G401 (cell line): ENCODE results near the gene CD1B. TPM values are rescaled to one million over a fixed set of nuclear protein-coding genes. Genes with fewer than 3 reads are reported as not detected.
"Not testable (repeated sequence)": the region's sequence is repeated elsewhere in the genome, so short reads cannot be mapped to it uniquely, and the experiment has no call there.

Source experiments
- DNase-seq: peaks from one replicate; pipeline ENCODE4 v3.0.0-alpha.2; 2015; ENCODE audit warnings: low spot score
- in situ Hi-C: cut with HindIII; loops from 2 replicates; pipeline ENCODE4 v1.10.0; 2016; ENCODE audit warnings: low sequenced_read_pairs, mixed read lengths
- total RNA-seq: library from RNA; depleted of rRNA; stranded (reverse); fragments of >200 nt; shearing (Covaris generic); gene quantifications from 2 replicates; pipeline ENCODE4 v1.2.3, GENCODE V29; 2014; rRNA removed

CD1B gene
- not detected in 2 replicates for total RNA-seq

DNA sequence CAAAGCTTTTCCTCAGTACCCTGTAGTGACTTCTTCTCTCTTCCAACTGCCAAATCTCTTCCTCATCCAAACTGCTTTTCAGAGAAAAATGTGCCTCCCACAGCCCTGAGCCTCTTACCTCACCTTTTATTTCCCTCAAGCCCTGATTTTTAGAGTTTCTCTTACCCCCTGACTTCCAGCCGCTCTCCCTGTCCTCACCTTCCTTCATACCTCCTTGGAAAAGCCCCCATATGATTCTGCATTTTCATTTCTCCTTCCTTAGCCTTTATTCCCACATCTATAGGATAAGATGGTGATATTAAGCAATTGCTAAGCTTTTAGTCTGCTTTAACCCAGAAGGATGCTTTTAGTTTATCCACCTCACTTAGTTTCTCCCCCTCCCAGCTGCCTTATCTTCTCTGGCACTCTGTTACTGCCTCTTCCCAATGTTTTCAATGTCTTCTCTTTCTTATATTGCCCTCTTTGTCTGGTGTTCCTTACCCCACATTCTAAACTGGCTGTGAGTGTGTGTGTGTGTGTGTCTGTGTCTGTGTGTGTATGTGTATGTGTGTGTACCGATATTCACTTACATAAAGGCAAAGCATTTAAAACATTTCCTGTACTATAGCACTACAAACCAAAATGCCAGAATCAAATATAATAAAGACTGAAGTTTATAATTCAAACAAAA, at the start of gene CD1B:
TSS of gene CD1B (minus strand) at position 51 of the 670 bp plus-strand sequence. CDS start 108 bp downstream, outside the sequence.
- in situ Hi-C loops: no loop called here

DNA sequence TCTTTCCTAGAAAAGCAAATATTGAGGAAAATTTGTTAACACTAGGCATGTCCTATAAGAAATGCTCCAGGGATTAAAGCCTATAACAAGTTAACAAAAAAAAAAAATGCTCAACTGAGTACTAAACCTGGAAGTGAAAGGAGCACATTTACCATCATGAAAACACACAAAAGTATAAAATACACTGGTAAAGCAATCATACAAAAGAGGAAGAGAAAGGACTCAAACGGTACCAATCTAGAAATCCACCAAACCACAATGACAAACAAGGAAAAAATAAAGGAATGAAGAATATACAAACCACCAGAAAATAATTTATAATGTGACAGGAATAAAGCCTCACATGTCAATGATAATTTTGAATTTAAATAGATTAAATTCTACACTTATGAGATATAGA, 43.5 kb upstream of the CD1B start:
- no peak for DNase-seq
- in situ Hi-C loops: no loop called here

More for the DNA sequence above, at the start of gene CD1B:
- no peak for DNase-seq

DNA sequence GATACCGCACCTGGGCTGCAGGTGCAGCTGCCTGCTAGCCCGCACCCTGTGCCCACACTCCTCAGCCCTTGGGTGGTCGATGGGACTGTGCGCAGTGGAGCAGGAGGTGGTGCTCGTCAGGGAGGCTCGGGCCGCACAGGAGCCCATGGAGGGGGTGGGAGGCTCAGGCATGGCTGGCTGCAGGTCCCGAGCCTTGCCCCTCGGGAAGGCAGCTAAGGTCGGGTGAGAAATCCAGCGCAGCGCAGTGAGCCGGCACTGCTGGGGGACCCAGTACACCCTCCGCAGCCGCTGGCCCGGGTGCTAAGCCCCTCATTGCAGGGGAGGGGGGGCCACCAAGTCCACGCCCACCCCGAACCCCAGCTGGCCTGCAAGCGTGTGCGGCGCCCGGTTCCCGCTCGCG, 42.8 kb upstream of the CD1B start:
- in situ Hi-C loops: not testable (repeated sequence)

DNA sequence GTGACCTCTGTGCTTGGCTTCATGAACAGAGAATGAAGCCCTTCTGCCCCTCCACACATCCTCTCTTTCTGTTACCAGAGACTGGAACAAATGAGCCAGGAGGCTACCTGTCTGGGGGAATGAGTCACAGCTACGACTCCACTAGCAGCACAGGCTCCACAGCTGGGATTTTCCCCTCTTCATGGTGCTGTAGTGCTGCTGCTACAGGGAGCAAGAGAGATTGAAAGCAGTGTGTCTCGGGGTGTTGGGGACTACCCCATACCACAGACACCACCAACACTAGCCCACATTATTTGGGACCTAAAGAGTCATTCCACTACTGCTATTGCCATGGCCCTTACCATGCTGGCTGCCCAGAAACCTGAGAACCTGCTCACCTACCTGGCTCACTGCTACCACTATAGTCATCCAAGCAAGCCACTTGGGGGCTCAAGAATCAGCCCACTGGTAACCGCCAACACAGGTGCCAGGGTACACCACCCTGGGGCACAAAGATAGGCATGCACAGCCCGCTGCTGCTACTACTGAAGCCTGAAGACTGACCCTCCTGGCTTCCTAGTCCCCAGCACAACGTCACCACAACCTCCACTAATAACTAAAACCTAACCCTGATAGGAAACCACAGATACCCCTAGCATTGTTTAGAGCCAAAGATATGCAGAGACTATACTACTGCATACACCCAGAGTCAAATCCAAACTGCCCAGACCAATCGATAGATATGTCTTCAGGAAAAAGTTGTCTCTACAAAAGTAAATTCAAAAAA, 40.0 kb upstream of the CD1B start:
- no peak for DNase-seq
- in situ Hi-C loops: no loop called here

More for the DNA sequence above, 42.8 kb upstream of the CD1B start:
- DNase-seq: not testable (repeated sequence)

GRCh38 chr1:158366783-158367182, 35.5 kb upstream of the CD1B start:
- DNase-seq: no peak
- in situ Hi-C loops: no loop called here

- DNase-seq: no peak
- in situ Hi-C loops: no loop called here
Observed at GRCh38 chr1:158362941-158363340, 31.6 kb upstream of the CD1B start.

DNA sequence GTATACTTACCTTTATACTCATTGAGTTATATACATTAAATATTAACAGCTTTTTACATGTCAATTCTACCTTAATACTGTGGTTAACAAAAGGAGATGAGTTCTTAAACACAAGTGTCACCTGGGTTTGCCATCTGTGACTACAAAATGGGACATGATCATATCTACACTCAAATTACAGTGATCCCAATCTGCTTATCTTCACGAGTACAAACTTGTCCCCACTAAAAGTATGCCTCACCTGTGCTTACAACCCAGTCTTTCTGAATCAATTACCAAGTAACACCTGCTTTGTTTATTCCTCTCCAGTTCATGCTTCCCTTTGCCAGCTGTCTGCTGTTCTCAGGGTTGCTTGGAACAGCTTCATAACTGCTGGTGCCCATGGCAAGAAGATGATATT, 31.2 kb upstream of the CD1B start:
- DNase-seq: no peak
- in situ Hi-C loops: no loop called here

GRCh38 chr1:158357441-158357840, 26.1 kb upstream of the CD1B start:
- no peak for DNase-seq
- in situ Hi-C loops: no loop called here

DNA sequence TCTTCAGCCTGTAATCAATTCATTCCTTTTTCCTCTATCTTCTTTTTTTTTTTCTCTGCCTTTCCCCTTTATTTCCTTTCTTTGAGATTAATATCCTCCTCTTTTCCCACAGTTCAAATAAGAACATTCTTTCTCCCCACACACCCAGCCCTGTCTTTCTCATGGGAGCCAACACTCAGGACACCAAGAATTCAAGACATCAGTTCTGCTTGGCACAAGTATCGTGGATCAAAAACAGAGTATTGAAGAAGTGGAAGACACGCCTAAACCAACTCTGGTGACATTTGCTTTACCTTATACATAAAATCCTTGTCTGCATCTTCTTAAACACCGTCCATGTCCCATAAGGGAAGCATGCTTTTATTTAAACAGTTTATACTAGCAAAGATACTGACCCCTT, 25.3 kb upstream of the CD1B start:
- DNase-seq: no peak
- in situ Hi-C loops: no loop called here

DNA sequence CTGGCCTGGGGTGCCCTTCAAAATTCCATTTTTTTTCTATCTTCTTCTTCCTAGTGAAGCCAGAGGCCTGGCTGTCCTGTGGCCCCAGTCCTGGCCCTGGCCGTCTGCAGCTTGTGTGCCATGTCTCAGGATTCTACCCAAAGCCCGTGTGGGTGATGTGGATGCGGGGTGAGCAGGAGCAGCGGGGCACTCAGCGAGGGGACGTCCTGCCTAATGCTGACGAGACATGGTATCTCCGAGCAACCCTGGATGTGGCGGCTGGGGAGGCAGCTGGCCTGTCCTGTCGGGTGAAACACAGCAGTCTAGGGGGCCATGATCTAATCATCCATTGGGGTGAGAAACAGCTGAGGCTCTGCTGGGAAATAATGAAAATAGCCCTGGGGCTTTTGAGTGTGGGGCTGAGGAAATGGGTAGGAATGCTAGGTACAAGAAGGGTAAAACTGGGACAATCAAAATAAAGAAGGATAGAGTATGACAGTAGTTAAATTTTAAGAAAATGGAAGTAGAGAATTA, 24.5 kb upstream of the CD1B start:
- DNase-seq: no peak
- in situ Hi-C loops: no loop called here

DNA sequence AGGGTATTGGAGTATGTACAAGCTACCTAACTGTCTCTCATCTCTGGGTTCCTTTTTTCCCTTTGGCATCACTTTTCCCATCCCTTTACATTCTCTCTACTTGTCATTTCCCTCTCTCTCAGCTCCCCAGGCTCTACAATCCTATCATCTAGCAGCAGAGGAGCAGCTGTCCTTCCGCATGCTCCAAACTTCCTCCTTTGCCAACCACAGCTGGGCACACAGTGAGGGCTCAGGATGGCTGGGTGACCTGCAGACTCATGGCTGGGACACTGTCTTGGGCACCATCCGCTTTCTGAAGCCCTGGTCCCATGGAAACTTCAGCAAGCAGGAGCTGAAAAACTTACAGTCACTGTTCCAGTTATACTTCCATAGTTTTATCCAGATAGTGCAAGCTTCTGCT, 22.9 kb upstream of the CD1B start:
- DNase-seq: no peak
- in situ Hi-C loops: no loop called here

DNA sequence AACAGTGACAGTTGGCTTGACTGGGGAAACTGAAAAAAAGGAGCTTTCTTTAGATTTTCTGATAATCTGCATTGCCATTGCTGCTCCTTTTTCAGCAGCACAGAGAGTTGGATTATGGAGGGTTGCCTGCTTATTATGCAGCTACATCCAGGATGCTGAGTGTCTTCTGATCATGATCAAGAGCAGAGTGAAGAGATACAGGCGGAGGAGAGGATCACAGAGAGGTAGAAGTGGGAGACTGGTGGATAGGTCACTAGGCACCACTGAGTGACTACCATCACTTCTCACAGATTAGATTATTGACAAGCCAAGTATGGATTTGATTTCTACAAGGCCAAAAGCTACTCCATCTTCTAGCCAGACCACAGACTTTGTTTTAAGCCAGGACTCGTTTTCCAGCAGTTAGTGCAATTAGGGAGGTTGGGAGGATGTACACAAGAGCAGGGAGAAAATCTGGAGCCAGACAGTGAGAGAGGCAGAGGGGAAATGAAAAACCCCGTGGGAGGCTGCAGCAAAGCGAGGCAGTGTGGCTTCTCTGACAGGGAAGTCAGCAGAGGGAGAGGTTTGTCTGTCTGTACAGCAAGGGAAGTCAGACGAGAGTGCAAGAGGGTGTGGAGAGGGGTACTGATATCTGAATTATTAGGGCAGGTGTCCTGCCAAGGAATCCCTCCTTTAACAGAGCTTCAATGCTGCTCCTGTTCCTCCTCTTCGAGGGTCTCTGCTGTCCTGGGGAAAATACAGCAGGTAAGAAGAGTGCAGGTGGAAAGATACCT, 22.2 kb upstream of the CD1B start, which contains the start of gene CD1E:
TSS of gene CD1E (plus strand) at position 592 of the 773 bp plus-strand sequence. CDS start at position 687, 95 bp downstream.
- DNase-seq: no peak

GRCh38 chr1:158348946-158349345, 17.6 kb upstream of the CD1B start:
- DNase-seq, in situ Hi-C loops: not testable (repeated sequence)

More for the DNA sequence above, 22.2 kb upstream of the CD1B start, which contains the start of gene CD1E:
- in situ Hi-C loops: no loop called here

- DNase-seq, in situ Hi-C loops: not testable (repeated sequence)
Observed at GRCh38 chr1:158336413-158336812, 5.1 kb upstream of the CD1B start.

- no peak for DNase-seq
- in situ Hi-C loops: no loop called here
Observed at GRCh38 chr1:158335213-158335532, 3.8 kb upstream of the CD1B start.

DNA sequence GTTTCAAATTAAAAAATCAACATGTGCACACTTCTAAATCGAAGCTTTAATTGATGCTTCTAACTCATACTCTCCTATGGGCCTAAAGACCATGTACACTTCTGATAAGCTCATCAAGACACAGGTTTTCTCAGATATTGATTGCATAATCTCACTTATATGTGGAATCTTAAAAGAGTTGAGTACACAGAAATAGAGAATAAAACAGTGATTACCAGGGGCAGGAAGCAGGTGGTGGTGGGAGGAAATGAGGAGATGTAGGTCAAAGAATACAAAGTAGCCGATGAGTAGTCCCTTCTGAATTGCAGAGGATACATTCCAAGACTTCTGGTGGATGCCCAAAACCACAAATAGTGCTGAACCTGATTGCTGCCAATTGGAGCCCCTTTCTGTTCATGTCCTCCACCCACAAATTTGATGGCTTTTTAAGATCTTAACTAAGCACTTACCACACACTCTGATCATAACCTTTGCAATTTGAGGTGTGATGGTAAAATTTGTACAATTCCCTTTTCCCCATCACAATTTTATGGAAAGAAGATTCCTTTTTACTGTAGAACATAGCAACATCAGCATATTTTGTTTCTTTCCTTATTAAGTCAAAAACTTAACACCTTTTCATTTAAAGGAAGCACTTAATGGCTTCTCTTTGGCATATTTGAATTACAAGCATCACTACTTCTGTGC, 3.3 kb upstream of the CD1B start:
- DNase-seq: no peak
- in situ Hi-C loops: no loop called here

DNA sequence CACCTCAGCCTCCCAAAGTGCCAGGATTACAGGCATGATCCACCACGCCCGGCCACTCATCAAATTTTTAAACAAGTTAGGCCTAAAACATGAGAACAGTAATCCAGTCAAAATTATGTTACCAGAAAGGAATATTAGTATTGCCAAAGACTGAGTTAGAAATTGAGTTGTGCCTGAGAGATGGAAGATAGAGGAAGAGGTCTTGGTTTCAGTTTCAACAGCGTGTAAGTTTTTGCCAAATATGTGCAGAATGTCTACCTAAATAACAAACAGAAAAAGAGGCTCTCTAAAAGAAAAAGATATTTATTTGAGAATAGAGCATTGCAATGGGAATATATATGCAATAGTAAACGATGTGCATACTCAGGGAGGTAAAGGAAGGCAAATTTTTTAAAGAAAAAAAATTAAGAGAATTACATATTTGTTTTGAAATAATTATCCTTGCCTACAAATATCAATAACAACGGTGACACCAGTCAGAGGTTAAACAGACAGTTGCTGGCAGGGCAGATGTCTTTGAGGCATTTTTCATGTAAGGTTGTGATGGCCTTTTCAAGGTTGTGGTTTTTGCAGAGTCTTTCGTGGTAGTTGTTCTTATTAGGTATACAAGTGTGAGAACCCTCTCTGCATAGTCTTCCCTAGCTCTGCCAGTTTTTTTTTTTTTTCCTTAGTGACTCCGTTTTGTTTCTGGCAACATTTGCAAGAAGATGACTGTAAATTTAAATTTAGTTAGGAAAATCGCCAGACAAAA, 2.2 kb upstream of the CD1B start:
- no peak for DNase-seq
- in situ Hi-C loops: no loop called here

DNA sequence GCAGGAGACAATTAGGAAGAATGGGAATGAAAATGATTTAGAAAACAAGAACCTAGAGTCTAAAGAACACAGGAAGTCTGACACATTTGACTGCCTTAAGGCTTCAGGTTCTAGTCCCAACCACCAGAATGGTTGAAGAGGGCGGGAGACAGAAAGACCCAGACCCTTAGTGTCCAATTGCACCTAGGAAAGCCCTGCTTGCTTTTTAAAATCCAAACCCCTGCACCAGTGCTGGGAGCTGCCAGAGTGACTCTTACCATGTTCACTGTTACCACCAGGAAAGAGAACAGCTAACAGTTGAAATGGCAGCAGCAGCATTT, 265 bp downstream of the CD1B start:
- in situ Hi-C loops: no loop called here
- DNase-seq: no peak
